Thymus (tissue), 11 donors: ENCODE results near the gene CCL19. TPM values are rescaled to one million over a fixed set of nuclear protein-coding genes. Genes with fewer than 3 reads are reported as not detected.

Experiments
- DNase-seq, 9 donors: peaks; one replicate each; pipeline ENCODE4 v3.0.0-alpha.2; 2013; ENCODE audit warnings: low spot score in 9 of 9, low read depth in 6 of 9, missing footprints in 1 of 9
- H3K27ac ChIP-seq, 2 donors: one replicate each; pipeline ENCODE4 v1.5.1; 2013; ENCODE audit warnings: control low read depth in 1 of 2, low read depth in 1 of 2, low read length in 1 of 2, mild to moderate bottlenecking in 1 of 2, moderate library complexity in 1 of 2
- H3K27me3 ChIP-seq, 2 donors: one replicate each; pipeline ENCODE4 v1.5.1; 2013; ENCODE audit warnings: low read length in 1 of 2; ENCODE audit not compliant: control insufficient read depth in 2 of 2, insufficient read depth in 1 of 2
- H3K36me3 ChIP-seq, 2 donors: one replicate each; pipeline ENCODE4 v1.5.1; 2013; ENCODE audit warnings: low read length in 1 of 2, mild to moderate bottlenecking in 1 of 2, moderate library complexity in 1 of 2; ENCODE audit not compliant: control insufficient read depth in 2 of 2, insufficient read depth in 2 of 2
- H3K4me1 ChIP-seq, 2 donors: one replicate each; pipeline ENCODE4 v1.5.1; 2013; ENCODE audit warnings: low read length in 2 of 2; ENCODE audit not compliant: control insufficient read depth in 2 of 2, insufficient read depth in 2 of 2
- H3K4me3 ChIP-seq, 2 donors: one replicate each; pipeline ENCODE4 v1.5.1; 2013; ENCODE audit warnings: low read length in 2 of 2, control low read depth in 1 of 2, mild to moderate bottlenecking in 1 of 2
- H3K9me3 ChIP-seq, 2 donors: one replicate each; pipeline ENCODE4 v1.5.1; 2013; ENCODE audit warnings: low read length in 1 of 2, mild to moderate bottlenecking in 1 of 2; ENCODE audit not compliant: control insufficient read depth in 2 of 2, insufficient read depth in 1 of 2
- WGBS: extraction: QIAGEN DNeasy Blood & Tissue Kit; methylation state at CpG from one replicate; pipeline ENCODE4 v1.1.7; 2013; 5-methylcytosine and 5-hydroxymethylcytosine counted together
- polyA plus RNA-seq: library from polyadenylated mRNA; stranded (reverse); fragments of 200-250 nt; gene quantifications from one replicate; pipeline ENCODE4 v1.2.3, GENCODE V29; 2013
- total RNA-seq: library from RNA; stranded (reverse); fragments of 120-200 nt; gene quantifications from one replicate; pipeline ENCODE4 v1.2.4, GENCODE V29; 2013
- donor health status: healthy.

The CCL19 gene
- total and polyA plus RNA-seq, 2 donors: 588 to 905 TPM

DNA sequence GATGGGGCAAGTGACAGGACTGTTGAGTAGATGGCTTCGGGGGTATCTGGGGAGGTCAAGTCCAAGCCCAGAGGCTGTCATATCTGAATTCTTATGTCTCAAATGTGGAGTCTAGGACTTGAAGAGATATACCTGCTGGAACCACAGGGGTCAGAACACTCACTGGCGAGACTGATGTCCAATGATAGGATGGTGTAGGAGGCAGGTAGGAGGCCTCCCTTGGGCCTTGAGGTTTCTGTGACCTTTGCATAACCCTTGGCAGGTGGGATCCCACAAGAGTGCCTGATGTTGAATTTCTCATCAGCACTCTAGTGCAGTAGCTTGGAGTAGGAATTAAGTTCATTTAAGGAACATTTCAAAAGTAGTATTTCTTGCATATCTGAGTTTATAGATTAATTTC lies 16.1 kb upstream of the CCL19 start:
- Histone ChIP-seq H3K27me3 (peaks cover 2 to 7% of the 10 kb centered on the region in 2 donors), H3K27ac (no peak overlapping the region), H3K4me1 (peaks cover 0 to 7% of the 10 kb centered on the region in 2 donors), H3K4me3 (no peak overlapping the region), H3K36me3 (no peaks in the 10 kb centered on the region), H3K9me3 (no peaks in the 10 kb centered on the region)
- DNase-seq: no peak
- WGBS: 89% methylated on average over 2 of the region's 2 CpGs

DNA sequence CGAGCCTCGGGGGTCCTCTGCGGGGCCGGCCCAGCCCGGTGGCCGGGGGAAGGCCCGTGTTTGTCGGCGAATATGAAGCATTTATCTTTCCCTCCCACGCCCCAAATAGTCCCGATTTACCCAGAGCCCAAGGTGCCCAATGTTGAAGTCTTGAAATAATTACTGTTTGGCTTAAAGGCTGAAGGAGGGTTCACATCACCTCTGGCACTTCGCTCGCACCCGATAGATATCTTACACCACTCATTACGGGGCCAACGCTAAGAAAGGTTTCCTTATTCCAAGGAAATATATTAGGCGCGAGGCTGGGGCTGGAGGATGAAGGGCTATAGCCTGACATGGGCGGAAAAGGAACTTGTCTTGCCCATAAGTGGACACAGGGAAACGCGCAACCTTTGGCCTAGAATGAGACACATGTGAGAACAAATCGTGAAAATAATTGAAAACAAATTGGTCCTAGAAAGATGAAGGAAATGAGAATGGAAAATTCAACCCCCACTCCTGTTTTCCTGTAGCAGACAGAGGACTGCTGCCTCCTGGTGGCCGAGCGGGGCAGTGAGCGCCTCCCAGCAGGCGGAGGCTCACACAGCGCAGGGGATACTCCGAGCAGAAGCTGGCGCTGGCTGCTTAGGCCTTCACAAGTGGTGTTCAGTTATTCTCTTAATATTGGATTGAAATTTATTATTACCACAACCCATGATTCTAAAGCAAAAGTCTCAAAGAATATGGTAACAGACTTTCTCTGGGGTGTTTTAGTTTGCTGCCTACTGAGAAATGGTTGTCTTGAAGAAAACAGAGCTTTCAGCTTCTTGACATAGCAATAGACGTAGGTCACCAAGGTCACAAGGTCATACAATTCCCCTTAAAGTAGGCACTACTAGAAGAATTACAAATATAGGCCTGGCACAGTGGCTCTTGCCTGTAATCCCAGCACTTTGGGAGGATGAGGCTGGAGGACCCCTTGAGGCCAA lies 11.0 kb upstream of the CCL19 start:
- WGBS: 6% methylated on average over 30 of the region's 30 CpGs
- DNase-seq: peak in 8 of 9 donors; percentile 33 to 77 (median 54)
- Histone ChIP-seq H3K27ac (peak overlapping the region; percentile 12 to 48), H3K36me3 (no peaks in the 10 kb centered on the region), H3K4me1 (peaks cover 0 to 12% of the 10 kb centered on the region in 2 donors), H3K27me3 (peaks cover 9 to 39% of the 10 kb centered on the region in 2 donors), H3K9me3 (no peaks in the 10 kb centered on the region), H3K4me3 (peak overlapping the region; percentile 10 to 45)

DNA sequence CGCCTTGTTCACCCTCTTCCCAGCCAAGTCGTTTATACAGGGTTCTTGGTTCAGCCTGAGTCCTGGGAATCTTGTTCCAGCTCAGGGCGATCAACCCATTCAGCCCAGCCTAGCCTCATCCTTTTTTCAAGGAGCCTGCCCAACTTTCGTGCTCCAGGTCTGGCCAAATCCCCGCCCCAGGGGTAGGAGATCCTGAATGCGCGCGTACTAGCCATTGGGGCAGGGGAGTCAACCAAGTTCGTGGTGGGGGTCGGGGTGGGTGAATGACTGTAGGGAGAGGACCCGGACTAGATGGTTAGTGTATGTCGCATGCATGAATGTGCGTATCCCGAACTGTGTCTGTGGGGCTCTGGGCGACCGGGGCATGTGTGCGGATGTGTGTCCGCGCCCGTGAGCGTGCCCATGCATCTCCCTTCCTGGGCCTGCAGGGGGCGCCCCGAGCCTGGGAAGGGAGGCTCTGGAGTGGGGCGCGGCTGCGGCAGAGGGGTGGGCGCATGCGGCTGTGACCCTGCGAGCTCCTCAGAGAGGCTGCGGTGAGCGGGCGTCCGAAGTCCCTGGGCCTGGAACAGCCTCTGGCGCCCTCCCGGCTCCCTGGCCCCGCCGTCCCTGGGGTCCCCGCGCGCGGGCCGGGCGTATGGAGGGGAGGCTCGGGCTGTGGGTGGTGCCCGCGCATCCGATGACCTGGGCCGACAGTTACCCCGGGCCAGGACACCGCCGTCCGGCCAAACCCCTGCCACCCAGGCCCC lies 10.1 kb upstream of the CCL19 start:
- Histone ChIP-seq H3K4me1 (peaks cover 0 to 11% of the 10 kb centered on the region in 2 donors), H3K27me3 (peaks cover 9 to 37% of the 10 kb centered on the region in 2 donors), H3K36me3 (no peaks in the 10 kb centered on the region), H3K27ac (peak overlapping the region in 1 of 2 donors; percentile 48), H3K4me3 (peak overlapping the region; percentile 10 to 45), H3K9me3 (no peaks in the 10 kb centered on the region)
- DNase-seq: peak in 6 of 9 donors; percentile 32 to 77 (median 56)
- 12% methylated on average over 52 of the region's 52 CpGs for WGBS

DNA sequence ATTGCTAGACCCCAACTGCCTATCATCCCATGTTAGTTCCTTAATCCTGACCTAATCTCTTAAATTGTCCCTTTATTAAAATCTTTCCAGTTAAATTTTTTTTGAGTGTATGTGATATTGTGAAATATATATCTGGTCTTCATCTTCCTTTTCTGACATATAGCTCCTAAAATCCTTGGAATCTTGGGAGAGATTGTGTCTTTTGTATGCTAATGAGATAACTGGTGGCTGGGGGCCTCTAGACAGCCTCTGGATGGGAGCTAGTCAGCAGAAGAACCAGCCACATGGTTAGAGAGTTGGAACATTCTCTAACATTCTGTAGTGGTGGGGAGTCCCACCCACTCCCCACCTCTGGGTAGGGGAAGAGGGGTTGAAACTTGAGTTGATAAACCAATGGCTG lies 3.7 kb upstream of the CCL19 start:
- Histone ChIP-seq H3K27me3 (peaks cover under 1 to 9% of the 10 kb centered on the region in 2 donors), H3K4me3 (no peak overlapping the region), H3K27ac (no peak overlapping the region), H3K9me3 (no peaks in the 10 kb centered on the region), H3K4me1 (peaks cover 0 to 4% of the 10 kb centered on the region in 2 donors), H3K36me3 (no peaks in the 10 kb centered on the region)
- DNase-seq: no peak

DNA sequence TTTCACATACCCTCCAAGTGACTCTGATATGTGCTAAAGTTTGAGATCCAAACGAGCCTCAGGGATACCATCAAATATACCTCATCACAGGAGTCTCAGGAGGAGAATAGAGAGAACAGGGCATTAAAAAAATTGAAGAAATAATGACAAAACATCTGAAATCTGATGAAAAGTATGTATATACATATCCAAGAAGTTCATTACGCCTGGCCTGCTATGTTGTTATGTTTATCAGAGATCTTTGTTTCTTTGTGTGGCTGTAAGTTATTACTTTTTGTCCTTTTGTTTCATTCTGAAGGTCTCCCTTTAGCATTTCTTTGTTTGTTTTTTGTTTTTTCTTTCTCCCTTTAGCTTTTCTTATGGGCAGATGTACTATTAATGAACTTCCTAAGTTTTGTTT lies 2.5 kb upstream of the CCL19 start:
- H3K9me3 ChIP-seq: no peaks in the 10 kb centered on the region
- no peaks in the 10 kb centered on the region for H3K36me3 ChIP-seq
- H3K4me1 ChIP-seq: peaks cover 0 to 8% of the 10 kb centered on the region in 2 donors
- H3K27ac ChIP-seq: no peak overlapping the region
- 90% methylated on average over 2 of the region's 2 CpGs for WGBS
- no peak for DNase-seq
- H3K4me3 ChIP-seq: no peak overlapping the region
- peaks cover 0 to 4% of the 10 kb centered on the region in 2 donors for H3K27me3 ChIP-seq

DNA sequence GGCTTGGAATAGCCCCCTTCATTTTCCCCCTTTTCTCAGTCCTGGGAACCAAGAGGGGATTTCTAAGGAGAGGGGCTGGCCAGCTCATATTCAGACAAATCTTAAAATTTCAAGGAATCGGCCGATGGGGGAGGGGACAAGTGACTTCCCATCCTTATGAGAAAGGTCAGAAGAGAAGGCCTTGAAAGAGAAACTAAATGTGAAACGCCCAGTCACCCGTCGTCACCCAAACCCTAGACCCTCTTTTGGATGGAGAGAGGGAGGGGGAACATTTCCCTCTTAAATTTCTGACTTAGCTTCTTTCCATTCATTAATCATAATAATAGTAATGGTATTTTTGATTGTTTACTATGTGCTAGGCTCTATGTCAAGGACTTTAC lies 850 bp upstream of the CCL19 start:
- DNase-seq: no peak
- H3K9me3 ChIP-seq: no peaks in the 10 kb centered on the region
- H3K4me1 ChIP-seq: peaks cover 0 to 14% of the 10 kb centered on the region in 2 donors
- H3K4me3 ChIP-seq: no peak overlapping the region
- H3K27ac ChIP-seq: peak overlapping the region in 1 of 2 donors; percentile 15
- 91% methylated on average over 5 of the region's 5 CpGs for WGBS
- no peaks in the 10 kb centered on the region for H3K27me3 ChIP-seq
- H3K36me3 ChIP-seq: no peaks in the 10 kb centered on the region

DNA sequence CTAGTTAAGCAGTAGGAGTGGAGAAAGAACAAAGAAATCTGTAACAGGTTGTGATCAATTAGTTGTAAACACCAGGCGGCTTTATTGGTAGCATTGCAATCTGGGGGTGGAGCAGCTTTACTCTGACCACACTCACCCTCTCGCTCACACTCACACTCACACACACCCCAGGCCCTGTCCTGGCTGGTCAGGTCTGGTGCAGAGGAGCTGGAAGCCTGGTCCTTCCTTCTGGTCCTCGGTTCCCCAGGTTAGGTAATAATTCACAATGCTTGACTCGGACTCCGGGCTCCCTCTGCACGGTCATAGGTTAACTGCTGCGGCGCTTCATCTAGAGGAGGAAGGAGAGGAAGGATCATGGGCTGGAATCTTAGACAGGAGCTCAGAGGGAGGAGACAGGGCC lies 1.6 kb downstream of the CCL19 start:
- DNase-seq: no peak
- Histone ChIP-seq H3K27me3 (no peaks in the 10 kb centered on the region), H3K4me3 (peak overlapping the region in 1 of 2 donors; percentile 15), H3K4me1 (peaks cover 0 to 14% of the 10 kb centered on the region in 2 donors), H3K9me3 (no peaks in the 10 kb centered on the region), H3K27ac (peak overlapping the region; percentile 43 to 48), H3K36me3 (no peaks in the 10 kb centered on the region)
- WGBS: 89% methylated on average over 8 of the region's 8 CpGs

DNA sequence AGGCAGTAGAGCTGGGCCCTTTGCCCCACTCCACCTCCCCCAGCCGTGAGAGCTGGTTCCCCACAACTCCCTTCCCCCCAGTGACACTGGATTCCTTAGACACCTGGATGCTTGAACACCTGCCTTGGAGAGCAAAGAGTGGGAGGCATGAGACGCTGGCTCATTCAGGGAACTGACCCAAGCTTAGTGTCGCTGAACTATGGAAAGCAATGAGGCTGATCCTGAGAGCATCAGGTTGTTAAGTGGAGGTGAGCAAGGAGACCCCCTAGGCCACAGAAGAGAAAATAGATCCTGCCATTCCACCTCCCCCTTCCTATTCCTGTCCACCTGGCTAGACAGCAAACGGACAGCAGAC lies 2.0 kb downstream of the CCL19 start:
- 88% methylated on average over 4 of the region's 4 CpGs for WGBS
- DNase-seq: no peak

More for the DNA sequence above, 2.0 kb downstream of the CCL19 start:
- no peaks in the 10 kb centered on the region for H3K36me3 ChIP-seq
- H3K9me3 ChIP-seq: no peaks in the 10 kb centered on the region
- H3K4me1 ChIP-seq: peaks cover 0 to 14% of the 10 kb centered on the region in 2 donors
- no peaks in the 10 kb centered on the region for H3K27me3 ChIP-seq
- H3K4me3 ChIP-seq: peak overlapping the region in 1 of 2 donors; percentile 15
- no peak overlapping the region for H3K27ac ChIP-seq
